ENCODE measurements around the gene ENTPD6. TPM values are rescaled to one million over a fixed set of nuclear protein-coding genes. Genes with fewer than 3 reads are reported as not detected.

ENTPD6 gene
- total RNA-seq, 2 donors from 2014 or later: 40.0 to 46.2 TPM

- H3K27ac Mint-ChIP-seq: no peak overlapping the region
- H3K4me1 Mint-ChIP-seq: no peaks in the 10 kb centered on the region
- ATAC-seq (replicated peaks): no peak
- peaks cover 54% of the 10 kb centered on the region for H3K36me3 Mint-ChIP-seq (ENCODE audit: low read depth)
- no peaks in the 10 kb centered on the region for H3K27me3 Mint-ChIP-seq
- no peak overlapping the region for H3K4me3 Mint-ChIP-seq
- H3K9me3 Mint-ChIP-seq: no peaks in the 10 kb centered on the region
These were observed 76.9 kb downstream of the ENTPD6 start for GRCh38 chr20:25272223-25273000.

DNA sequence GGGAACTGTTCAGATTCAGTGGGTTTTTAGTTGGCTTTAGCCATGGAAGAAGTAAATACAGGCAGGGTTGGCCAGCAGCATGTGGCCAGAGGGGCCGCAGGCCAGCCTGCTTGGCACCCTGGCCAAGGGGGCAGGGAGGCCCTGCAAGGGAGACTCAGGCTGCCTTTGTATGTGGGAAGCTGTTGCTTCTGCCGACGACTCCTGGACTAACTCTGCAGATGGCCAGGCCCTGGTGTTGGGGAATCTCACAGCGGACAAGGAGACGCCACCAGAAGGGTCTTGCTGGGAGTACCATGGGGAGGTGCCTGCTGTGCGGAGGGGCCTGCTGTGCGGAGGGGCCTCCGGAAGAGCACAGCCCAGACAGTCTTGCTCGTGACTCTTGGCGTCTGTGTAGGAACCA, 77.5 kb downstream of the ENTPD6 start:
- H3K36me3 Mint-ChIP-seq (ENCODE audit: low read depth): peaks cover 60% of the 10 kb centered on the region
- H3K4me3 Mint-ChIP-seq: no peak overlapping the region
- H3K27me3 Mint-ChIP-seq: no peaks in the 10 kb centered on the region
- no peaks in the 10 kb centered on the region for H3K9me3 Mint-ChIP-seq
- H3K27ac Mint-ChIP-seq: no peak overlapping the region
- ATAC-seq (replicated peaks): no peak
- H3K4me1 Mint-ChIP-seq: no peaks in the 10 kb centered on the region

- Mint-ChIP-seq H3K4me3 (no peak overlapping the region), H3K27me3 (no peaks in the 10 kb centered on the region), H3K4me1 (no peaks in the 10 kb centered on the region), H3K36me3 (ENCODE audit: low read depth) (peaks cover 59% of the 10 kb centered on the region), H3K9me3 (no peaks in the 10 kb centered on the region), H3K27ac (no peak overlapping the region)
- no peak for ATAC-seq (replicated peaks)
These were observed 78.2 kb downstream of the ENTPD6 start for GRCh38 chr20:25273541-25274358.

DNA sequence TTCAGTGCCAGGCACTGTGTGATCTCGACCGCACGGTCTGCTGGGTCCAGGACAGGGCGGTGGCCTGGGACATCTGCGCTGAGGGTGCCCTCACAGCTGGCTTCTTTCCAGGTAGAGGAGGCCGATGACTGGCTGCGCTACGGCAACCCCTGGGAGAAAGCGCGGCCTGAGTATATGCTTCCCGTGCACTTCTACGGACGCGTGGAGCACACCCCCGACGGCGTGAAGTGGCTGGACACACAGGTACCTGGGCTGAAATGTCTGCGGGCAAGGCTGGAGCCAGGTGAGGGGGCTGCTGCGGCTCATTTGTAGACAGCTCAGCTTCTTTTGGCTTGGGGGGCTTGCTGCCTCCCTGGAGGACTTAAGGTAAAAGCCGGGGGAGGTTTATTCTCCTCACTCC, 79.0 kb downstream of the ENTPD6 start:
- no peaks in the 10 kb centered on the region for H3K9me3 Mint-ChIP-seq
- H3K27ac Mint-ChIP-seq: no peak overlapping the region
- H3K36me3 Mint-ChIP-seq (ENCODE audit: low read depth): peaks cover 57% of the 10 kb centered on the region
- no peaks in the 10 kb centered on the region for H3K27me3 Mint-ChIP-seq
- ATAC-seq (replicated peaks): no peak
- no peak overlapping the region for H3K4me3 Mint-ChIP-seq
- H3K4me1 Mint-ChIP-seq: no peaks in the 10 kb centered on the region

DNA sequence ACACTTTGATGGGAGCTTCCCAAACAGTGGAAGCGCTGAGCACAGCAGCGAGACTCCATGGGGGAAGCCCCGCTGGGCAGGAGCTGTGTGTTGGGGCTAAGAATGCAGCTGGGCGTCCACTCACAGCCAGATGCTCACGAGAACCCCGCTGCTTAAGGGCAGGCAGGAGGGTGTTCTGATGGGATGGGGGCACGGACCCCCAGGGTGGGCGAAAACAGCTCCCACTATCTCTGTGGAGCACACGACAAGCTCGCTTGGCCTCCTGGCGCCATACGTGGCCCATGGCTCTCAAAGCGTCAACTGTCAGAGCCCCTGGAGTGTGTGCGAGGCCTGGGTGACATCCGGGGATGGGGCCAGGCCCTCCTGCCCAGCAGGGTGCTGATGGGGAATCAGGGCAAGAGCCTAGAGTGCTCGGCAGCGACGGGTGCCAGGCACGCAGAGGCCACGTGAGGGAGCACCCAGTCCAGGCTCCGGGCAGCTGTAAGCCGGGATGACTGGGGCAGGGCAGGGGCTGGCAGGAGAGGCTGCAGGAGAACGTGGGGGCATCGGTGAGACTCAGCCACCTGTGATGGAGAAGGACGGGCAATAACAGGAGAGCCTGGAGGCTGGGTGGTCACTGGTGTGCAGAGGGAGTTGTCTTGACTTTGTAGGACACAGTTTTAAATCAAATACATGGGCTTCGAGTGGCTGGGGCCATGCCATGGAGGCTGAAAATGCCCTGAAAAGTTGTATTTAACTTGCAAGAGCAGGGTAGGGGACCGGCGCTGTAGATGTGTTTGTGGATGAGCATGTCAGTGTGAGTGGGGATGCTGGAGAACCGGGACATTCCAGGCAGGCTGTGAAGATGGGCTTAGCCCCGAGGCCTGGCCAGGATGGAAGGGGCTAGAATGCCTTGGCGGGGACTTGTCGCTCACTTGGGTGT, 79.6 kb downstream of the ENTPD6 start:
- no peak for ATAC-seq (replicated peaks)
- H3K27me3 Mint-ChIP-seq: no peaks in the 10 kb centered on the region
- H3K36me3 Mint-ChIP-seq (ENCODE audit: low read depth): peaks cover 56% of the 10 kb centered on the region
- H3K27ac Mint-ChIP-seq: no peak overlapping the region
- H3K4me1 Mint-ChIP-seq: no peaks in the 10 kb centered on the region
- H3K9me3 Mint-ChIP-seq: no peaks in the 10 kb centered on the region
- H3K4me3 Mint-ChIP-seq: no peak overlapping the region

DNA sequence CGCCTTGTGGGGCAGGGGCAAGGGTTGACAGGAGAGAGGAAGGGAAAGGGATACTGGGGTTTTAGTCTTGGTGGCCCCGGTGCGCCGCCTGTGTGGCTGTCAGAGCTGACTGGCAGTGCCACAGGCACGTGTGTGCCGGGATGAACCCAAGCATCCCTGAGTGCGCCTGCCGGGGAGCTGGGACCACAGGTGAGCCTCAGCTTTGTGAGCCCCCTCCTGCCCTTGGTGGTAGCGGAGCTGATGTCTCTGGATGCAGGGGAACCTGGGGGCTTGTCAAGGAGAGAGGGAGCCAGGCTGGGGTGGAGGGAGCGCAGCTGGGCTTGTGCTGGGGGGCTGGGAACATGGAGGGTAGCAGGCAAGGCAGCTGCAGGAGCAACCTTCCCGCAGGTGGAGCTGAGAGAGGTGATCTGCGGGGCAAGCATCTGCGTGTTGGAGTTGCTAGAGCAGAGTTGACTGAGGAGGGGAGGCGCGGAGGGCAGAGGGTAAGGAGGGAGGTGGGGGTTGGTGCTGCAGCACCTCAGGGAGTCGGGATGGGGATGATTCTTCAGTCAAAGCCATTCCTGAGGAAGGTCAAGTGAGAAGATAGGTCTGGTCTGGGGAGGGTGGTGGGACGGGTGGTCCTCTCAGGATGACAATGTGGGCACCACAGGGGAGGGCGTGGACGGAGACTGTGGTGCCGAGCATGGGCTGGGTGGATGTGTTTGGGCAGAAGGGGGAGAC, 80.5 kb downstream of the ENTPD6 start:
- Mint-ChIP-seq H3K27me3 (no peaks in the 10 kb centered on the region), H3K27ac (no peak overlapping the region), H3K4me3 (no peak overlapping the region), H3K36me3 (ENCODE audit: low read depth) (peaks cover 53% of the 10 kb centered on the region), H3K4me1 (no peaks in the 10 kb centered on the region), H3K9me3 (no peaks in the 10 kb centered on the region)
- ATAC-seq (replicated peaks): no peak

Other genes with a start within 250 kb of the ENTPD6 start
- 10 to 100 TPM; 38.2 to 41.7 TPM for gene CST7, start 246.4 kb upstream of the ENTPD6 start, total RNA-seq
- gene APMAP, start 203.0 kb upstream of the ENTPD6 start, total RNA-seq: 10 to 100 TPM; 30.7 to 49.4 TPM
- 10 to 100 TPM in 1 of 2 donors, 1 to 10 TPM in 1; 8.4 to 23.3 TPM for gene ACSS1, start 137.6 kb upstream of the ENTPD6 start, total RNA-seq
- gene VSX1, start 113.6 kb upstream of the ENTPD6 start, total RNA-seq: not detected
- 10 to 100 TPM; 15.4 to 27.0 TPM for gene PYGB, start 52.4 kb downstream of the ENTPD6 start, total RNA-seq
- 10 to 100 TPM; 11.2 to 23.0 TPM for gene ABHD12, start 195.1 kb downstream of the ENTPD6 start, total RNA-seq
- 10 to 100 TPM; 20.9 to 31.1 TPM for gene GINS1, start 212.0 kb downstream of the ENTPD6 start, total RNA-seq

Data from activated T-helper 17 cell treated with anti-CD3 and anti-CD28 coated beads, Interleukin-2, amount 50 U/mL, for 72 hours (primary cell).